Femur (tissue), 1 donor: ENCODE measurements around the gene CNOT4.
"Not testable (repeated sequence)": the region's sequence is repeated elsewhere in the genome, so short reads cannot be mapped to it uniquely, and the experiment has no call there.

Source experiments
- DNase-seq: peaks from one replicate; pipeline ENCODE4 v3.0.0-alpha.2; 2017

CNOT4 gene

GRCh38 chr7:135512135-135512887, 2.4 kb upstream of the CNOT4 start:
- DNase-seq = no peak

GRCh38 chr7:135510592-135511183, 786 bp upstream of the CNOT4 start:
- peak; percentile 26 for DNase-seq

DNA sequence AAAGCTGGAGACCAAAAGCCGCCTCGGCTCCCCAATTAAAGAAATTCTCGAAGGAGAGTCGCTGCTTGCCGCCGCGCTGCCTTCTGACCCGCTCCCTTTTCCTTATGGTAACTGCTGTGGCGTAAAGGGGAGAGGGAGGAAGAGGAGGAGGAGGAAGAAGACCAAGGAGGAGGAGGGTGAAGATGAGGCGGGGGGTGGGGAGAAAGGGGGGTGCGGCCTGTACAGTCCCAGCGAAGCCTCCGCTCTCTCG, 388 bp downstream of the CNOT4 start:
- no peak for DNase-seq

- peak; percentile 36 for DNase-seq
Observed at GRCh38 chr7:135508883-135509588, 866 bp downstream of the CNOT4 start.

DNA sequence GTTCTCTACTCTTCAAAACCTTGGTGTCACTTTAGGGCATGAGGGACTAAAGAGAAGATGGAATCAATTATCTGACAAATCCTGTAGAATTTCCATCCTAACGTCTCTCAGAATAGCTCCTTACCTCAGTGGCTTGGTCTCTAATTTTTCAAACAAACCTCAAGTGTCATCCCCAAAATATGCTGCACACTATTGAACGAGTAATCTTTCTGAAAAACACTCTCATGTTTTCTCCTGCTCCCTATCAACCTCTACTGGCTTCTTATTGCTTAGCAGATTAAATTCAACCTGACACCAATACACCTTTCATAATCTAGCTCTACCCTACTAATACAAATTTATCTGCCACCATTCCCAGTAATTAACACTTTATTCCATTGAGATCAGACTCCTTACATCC, 8.5 kb downstream of the CNOT4 start:
- DNase-seq = no peak

DNA sequence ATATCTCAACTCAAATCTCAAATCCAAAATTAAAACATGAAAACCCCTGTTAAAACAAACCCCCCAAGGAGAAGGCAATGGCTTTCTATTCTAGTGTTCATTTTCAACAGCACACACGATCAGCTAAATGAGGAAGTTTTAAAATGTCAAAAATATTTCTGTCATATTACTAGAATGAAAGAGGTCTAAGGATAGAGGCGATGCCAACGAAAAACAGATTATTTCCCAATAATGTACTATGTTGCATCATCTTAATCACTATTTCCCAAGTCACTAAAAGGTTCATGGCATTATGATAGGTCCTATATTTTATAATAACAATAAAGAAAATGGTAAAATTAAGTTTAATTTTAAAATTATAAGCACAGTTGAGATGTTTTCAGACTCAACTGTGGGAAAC, 10.1 kb downstream of the CNOT4 start:
- no peak for DNase-seq

- not testable (repeated sequence) for DNase-seq
Observed at GRCh38 chr7:135497161-135497560, 12.7 kb downstream of the CNOT4 start.

DNA sequence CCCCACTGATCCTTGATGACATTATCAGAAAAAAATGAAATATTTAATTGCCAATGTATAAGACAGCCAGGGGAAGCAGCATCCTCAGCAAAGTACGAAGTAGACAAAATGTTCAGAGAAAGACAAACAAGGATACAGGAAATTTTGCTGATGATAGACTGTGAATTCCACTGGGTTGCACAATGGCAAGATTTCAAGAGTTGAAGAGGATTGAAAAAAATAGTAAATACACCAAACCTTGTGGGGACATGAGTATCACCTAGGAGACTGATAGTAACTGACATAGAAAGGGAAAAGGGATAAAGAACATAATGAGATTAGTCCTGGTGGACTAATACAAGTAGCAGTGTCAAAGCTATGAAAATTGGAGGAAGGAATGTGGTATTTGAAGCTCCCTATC, 16.5 kb downstream of the CNOT4 start:
- no peak for DNase-seq

- DNase-seq = no peak
Observed at GRCh38 chr7:135492151-135492550, 17.8 kb downstream of the CNOT4 start.

DNA sequence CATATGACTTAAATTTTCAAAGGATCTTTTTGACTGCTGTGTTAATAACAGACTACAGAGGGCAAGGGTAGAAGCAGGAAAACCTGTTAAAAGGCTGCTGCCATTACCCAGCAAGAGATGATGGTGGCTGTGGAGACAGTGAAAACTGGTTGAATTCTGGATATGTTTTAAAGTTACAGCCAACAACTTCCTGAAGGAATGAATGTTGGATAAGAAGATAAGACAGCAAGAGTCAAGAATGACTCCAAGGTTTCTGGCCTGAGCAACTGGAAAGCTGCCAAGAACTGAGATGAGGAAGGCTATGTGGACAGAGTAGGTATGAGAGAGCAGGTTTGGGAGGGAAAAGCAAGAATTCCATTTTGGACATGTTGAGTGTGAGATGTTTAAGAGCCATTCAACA, 19.1 kb downstream of the CNOT4 start:
- DNase-seq = no peak

GRCh38 chr7:135489791-135490190, 20.1 kb downstream of the CNOT4 start:
- DNase-seq = no peak

DNA sequence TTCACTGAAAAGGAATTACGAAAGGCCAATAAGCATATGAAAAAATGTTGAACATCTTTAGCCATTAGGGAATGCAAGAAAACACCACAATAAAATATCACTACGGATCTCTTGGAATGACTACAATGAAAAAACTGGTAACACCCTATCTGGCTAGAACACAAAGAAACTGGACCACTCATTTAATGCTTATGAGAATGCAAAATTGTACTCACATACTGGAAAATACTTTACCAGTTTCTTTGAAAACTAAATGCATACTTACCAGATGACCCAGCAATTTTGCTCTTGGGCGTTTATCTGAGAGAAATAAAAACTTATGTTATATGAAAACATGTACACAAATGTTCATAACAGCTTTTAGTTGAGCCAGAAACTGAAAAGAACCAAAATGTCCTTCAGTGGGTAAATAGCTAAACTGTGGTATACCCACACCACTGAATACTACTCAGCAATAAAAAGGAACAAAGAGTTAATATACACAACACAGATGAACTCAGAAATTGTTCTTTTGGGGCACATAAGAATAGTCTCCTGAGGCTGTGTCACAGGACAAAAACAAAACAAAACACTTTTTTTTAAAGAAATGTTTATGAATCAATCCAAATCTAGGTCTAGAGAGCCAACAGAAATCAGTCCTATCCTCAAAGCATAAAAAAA, 23.5 kb downstream of the CNOT4 start:
- DNase-seq = no peak

DNA sequence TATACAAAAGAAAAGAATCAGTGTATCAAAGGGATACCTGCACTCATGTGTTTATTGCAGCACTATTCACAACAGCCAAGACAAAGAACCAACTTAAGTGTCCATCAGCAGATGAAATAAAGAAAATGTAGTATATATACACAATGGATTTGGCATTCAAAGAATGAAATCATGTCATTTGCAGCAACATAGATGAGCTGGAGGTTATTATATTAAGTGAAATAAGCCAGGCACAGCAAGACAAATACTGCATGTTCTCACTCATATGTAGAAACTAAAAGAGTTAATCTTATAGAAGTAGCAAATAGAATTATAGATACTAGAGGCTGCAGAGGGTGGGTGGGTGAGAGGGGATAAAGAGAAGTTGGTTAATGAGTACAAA, 28.3 kb downstream of the CNOT4 start:
- no peak for DNase-seq

DNA sequence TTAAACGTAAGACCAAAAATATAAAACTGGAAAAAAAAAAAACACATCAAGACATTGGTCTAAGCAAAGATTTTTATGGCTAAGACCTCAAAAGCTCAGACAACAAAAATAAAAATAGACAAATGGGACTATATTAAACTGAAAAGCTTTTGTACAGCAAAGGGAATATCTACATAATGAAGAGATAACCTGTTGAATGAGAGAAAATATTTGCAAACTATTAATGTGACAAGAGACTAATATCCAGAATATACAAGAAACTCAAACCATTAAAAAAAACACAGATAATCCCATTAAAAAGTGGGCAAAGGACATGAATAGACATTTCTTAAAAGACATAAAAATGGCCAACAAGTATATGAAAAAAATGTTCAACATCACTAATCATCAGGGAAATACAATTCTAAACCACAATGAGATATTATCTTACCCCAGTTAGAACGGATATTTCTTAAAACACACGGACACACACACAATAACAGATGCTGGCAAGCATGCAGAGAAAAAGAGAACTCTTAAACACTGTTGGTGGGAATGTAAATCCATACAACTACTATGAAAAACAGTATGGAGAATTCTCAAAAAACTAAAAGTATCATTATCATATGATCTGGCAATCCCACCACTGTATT, 28.8 kb downstream of the CNOT4 start:
- no peak for DNase-seq

- DNase-seq = no peak
Observed at GRCh38 chr7:135475521-135475920, 34.4 kb downstream of the CNOT4 start.

DNA sequence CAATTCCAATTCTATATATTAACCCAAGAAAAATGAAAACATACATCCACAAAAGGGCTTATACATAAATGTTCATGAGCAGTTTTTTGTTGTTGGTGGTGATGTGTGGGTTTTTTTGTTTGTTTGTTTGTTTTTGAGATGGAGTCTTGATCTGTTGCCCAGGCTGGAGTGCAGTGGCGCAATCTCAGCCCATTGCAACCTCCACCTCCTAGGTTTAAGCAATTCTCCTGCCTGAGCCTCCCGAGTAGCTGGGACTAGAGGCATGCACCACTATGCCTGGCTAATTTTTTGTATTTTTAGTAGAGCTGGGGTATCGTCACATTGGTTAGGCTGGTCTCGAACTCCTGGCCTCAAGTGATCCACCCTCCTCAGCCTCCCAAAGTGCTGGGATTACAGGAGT, 40.2 kb downstream of the CNOT4 start:
- DNase-seq = not testable (repeated sequence)

GRCh38 chr7:135467207-135467711, 42.6 kb downstream of the CNOT4 start:
- no peak for DNase-seq

DNA sequence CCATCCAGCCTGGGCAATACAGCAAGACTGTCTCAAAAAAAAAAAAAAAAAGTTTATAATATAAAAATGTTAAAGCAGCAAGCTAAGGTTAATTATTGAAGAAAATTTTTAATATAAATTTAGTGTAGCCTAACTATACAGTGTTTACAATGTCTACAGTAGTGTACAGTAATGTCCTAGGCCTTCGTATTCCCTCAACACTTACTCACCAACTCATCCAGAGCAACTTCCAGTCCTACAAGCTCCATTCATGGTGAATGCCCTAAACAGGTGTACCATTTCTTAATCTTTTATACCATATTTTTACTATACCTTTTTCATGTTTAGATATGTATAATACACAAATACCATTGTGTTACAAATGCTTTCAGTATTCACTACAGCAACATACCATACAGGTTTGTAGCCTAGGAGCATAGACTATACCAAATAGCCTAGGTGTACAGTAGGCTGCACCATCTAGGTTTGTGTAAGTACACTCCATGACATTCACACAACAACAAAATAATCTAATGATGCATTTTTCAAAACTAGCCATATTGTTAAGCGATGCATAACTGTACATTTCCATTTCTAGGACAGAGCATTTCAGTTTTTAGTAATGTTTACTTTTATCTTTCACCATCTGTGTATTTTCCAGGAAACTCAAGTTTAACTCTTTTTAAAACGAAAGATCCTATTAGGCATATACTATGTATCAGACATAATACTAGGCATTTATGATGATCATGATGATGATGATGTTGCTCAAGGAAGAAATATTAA, 43.3 kb downstream of the CNOT4 start:
- no peak for DNase-seq

DNA sequence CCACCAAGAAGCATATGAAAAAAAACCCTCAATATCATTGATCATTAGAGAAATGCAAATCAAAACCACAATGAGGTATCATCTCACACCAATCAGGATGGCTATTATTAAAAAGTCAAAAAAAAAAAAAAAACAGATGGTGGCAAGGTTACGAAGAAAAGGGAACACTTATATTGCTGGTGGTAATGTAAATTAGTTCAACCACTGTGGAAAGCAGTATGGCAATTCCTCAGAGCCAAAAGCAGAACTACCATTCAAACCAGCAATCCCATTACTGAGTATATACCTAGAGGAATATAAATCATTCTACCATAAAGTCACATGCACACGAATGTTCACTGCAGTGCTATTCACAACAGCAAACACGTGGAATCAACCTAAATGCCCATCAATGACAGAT, 46.0 kb downstream of the CNOT4 start:
- DNase-seq = no peak

DNA sequence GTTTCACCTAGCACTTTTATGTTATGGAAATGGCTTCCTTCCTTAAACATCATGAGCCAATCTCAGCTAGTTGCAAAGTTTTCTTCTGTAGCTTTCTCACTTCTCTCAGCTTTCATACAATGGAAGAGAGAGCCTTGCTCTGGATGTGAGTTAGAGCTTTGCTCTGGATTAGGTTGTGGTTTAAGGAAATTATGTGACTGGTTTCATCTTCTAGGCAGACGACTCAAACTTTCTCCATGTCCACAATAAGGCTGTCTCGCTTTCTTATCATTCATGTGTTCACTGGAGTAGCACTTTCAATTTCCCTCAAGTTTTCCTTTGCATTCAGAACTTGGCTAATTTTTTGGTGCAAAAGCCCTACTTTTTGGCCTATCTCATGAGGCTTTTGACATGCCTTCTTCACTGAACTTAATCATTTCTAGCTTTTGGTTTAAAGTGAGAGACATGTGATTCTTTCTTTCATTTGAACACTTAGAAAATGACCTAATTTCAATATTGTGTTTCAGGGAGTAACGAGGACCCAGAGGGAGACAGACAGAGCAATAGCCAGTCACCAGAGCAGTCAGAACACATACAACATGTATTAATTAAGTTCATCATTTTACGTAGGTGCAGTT, 49.8 kb downstream of the CNOT4 start:
- no peak for DNase-seq

DNA sequence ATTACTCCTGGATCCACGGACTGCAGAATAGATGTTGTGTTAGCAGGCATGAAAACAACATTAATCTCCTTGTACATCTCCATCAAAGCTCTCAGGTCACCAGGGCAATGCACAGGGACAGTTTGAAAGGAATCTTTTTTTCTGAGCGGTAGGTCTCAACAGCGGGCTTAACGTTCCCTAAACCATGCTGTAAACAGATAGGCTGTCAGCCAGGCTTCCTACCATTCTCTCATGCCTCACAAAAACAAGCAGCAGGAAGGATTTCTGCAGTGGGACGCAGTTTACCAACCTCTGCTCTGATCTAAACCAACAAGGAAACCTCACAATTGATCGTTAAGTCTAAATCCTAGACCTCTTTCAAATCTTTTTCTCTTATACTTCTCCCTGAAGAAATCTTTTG, 50.8 kb downstream of the CNOT4 start:
- no peak for DNase-seq

GRCh38 chr7:135454060-135454459, 55.8 kb downstream of the CNOT4 start:
- DNase-seq = no peak
